HepG2 (cell line): ENCODE data around the gene ZNF595.
"Not testable (repeated sequence)": the region's sequence is repeated elsewhere in the genome, so short reads cannot be mapped to it uniquely, and the experiment has no call there.

Experiments used
- ETV6 ChIP-seq: sonication (generic); formaldehyde crosslinking; conservative IDR thresholded peaks from 2 replicates; pipeline ENCODE4 v1.4.0; 2020; ENCODE audit warnings: missing genetic modification reagents
- EZH2 ChIP-seq: conservative IDR thresholded peaks from 2 replicates; pipeline ENCODE4 v1.6.1; 2012; ENCODE audit warnings: mild to moderate bottlenecking, low read depth, low read length, moderate library complexity
- MXI1 ChIP-seq: IDR thresholded peaks from 3 replicates; pipeline ENCODE4 v1.6.1; 2012; ENCODE audit warnings: low read depth, low read length, inconsistent platforms, borderline replicate concordance
- NFYB ChIP-seq: sonication (generic); formaldehyde crosslinking; IDR thresholded peaks from 2 replicates; pipeline ENCODE4 v1.4.0; 2020; ENCODE audit warnings: missing genetic modification reagents
- SIN3A ChIP-seq: IDR thresholded peaks from 2 replicates; pipeline ENCODE4 v1.6.1; 2011; ENCODE audit warnings: low read depth, mild to moderate bottlenecking, control low read depth, low read length, borderline replicate concordance
- ZNF121 ChIP-seq: sonication (generic); formaldehyde crosslinking; IDR thresholded peaks from 2 replicates; pipeline ENCODE4 v1.5.0; 2020; ENCODE audit warnings: mild to moderate bottlenecking, missing genetic modification reagents
- ZNF282 ChIP-seq: fragments of 450-650 bp; IDR thresholded peaks from 2 replicates; pipeline ENCODE4 v1.6.1; 2018; ENCODE audit not compliant: partially characterized antibody
- ZNF747 ChIP-seq: sonication (generic); formaldehyde crosslinking; IDR thresholded peaks from 2 replicates; pipeline ENCODE4 v1.8.1; 2023; ENCODE audit warnings: missing genetic modification reagents, mild to moderate bottlenecking, borderline replicate concordance
- TF ChIP-seq, protein P1 (sequence below): IDR thresholded peaks from 2 replicates; pipeline ENCODE4 v1.6.1; 2016; ENCODE audit warnings: mild to moderate bottlenecking
- TF ChIP-seq, protein P2 (sequence below): sonication (generic); formaldehyde crosslinking; IDR thresholded peaks from 2 replicates; pipeline ENCODE4 v1.8.0; 2022; ENCODE audit warnings: mild to moderate bottlenecking, missing genetic modification reagents, borderline replicate concordance
- TF ChIP-seq, protein P3 (sequence below): sonication (generic); formaldehyde crosslinking; IDR thresholded peaks from 2 replicates; pipeline ENCODE4 v1.5.0; 2020; ENCODE audit warnings: mild to moderate bottlenecking, missing genetic modification reagents, moderate library complexity
- TF ChIP-seq, protein P4 (sequence below), 2 experiments: IDR thresholded peaks; 2 replicates each; pipeline ENCODE4 v1.6.1; 2011 to 2012; ENCODE audit warnings: low read length in 2 of 2, borderline replicate concordance in 1 of 2, low read depth in 1 of 2, mild to moderate bottlenecking in 1 of 2, moderate library complexity in 1 of 2

DNA sequence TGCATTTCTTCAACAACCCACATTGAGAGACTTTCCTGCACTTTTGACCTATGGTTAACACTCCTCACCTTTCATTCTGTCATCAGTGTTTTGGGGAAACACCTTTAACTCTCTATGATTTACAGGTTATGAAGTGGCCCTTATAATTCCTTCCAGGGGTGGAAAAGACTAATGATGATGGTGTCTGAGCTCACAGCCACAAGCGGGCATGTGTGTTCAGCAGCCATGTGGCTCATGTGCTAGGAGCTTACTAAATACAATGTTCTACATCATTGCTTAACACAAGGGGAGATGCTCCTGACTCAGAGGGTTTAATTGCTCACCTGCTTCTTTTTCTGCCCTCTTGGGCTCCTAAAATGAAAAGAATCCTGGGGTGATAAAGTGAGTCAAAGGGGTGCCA, 28.8 kb upstream of the ZNF595 start:
- TF ChIP-seq ZNF282; EZH2; ZNF121 (CRISPR knock-in tag); NFYB (CRISPR knock-in tag); ZNF747 (CRISPR knock-in tag); ETV6 (CRISPR knock-in tag); SIN3A; MXI1: not testable (repeated sequence)
- TF ChIP-seq, protein P1, sequence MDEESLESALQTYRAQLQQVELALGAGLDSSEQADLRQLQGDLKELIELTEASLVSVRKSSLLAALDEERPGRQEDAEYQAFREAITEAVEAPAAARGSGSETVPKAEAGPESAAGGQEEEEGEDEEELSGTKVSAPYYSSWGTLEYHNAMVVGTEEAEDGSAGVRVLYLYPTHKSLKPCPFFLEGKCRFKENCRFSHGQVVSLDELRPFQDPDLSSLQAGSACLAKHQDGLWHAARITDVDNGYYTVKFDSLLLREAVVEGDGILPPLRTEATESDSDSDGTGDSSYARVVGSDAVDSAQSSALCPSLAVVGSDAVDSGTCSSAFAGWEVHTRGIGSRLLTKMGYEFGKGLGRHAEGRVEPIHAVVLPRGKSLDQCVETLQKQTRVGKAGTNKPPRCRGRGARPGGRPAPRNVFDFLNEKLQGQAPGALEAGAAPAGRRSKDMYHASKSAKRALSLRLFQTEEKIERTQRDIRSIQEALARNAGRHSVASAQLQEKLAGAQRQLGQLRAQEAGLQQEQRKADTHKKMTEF (CRISPR knock-in tag): not testable (repeated sequence)
- TF ChIP-seq, protein P2, sequence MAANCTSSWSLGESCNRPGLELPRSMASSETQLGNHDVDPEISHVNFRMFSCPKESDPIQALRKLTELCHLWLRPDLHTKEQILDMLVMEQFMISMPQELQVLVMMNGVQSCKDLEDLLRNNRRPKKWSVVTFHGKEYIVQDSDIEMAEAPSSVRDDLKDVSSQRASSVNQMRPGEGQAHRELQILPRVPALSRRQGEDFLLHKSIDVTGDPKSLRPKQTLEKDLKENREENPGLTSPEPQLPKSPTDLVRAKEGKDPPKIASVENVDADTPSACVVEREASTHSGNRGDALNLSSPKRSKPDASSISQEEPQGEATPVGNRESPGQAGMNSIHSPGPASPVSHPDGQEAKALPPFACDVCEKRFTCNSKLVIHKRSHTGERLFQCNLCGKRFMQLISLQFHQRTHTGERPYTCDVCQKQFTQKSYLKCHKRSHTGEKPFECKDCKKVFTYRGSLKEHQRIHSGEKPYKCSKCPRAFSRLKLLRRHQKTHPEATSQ (CRISPR knock-in tag): not testable (repeated sequence)
- TF ChIP-seq, protein P3, sequence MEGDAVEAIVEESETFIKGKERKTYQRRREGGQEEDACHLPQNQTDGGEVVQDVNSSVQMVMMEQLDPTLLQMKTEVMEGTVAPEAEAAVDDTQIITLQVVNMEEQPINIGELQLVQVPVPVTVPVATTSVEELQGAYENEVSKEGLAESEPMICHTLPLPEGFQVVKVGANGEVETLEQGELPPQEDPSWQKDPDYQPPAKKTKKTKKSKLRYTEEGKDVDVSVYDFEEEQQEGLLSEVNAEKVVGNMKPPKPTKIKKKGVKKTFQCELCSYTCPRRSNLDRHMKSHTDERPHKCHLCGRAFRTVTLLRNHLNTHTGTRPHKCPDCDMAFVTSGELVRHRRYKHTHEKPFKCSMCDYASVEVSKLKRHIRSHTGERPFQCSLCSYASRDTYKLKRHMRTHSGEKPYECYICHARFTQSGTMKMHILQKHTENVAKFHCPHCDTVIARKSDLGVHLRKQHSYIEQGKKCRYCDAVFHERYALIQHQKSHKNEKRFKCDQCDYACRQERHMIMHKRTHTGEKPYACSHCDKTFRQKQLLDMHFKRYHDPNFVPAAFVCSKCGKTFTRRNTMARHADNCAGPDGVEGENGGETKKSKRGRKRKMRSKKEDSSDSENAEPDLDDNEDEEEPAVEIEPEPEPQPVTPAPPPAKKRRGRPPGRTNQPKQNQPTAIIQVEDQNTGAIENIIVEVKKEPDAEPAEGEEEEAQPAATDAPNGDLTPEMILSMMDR (CRISPR knock-in tag): not testable (repeated sequence)
- TF ChIP-seq, protein P4, sequence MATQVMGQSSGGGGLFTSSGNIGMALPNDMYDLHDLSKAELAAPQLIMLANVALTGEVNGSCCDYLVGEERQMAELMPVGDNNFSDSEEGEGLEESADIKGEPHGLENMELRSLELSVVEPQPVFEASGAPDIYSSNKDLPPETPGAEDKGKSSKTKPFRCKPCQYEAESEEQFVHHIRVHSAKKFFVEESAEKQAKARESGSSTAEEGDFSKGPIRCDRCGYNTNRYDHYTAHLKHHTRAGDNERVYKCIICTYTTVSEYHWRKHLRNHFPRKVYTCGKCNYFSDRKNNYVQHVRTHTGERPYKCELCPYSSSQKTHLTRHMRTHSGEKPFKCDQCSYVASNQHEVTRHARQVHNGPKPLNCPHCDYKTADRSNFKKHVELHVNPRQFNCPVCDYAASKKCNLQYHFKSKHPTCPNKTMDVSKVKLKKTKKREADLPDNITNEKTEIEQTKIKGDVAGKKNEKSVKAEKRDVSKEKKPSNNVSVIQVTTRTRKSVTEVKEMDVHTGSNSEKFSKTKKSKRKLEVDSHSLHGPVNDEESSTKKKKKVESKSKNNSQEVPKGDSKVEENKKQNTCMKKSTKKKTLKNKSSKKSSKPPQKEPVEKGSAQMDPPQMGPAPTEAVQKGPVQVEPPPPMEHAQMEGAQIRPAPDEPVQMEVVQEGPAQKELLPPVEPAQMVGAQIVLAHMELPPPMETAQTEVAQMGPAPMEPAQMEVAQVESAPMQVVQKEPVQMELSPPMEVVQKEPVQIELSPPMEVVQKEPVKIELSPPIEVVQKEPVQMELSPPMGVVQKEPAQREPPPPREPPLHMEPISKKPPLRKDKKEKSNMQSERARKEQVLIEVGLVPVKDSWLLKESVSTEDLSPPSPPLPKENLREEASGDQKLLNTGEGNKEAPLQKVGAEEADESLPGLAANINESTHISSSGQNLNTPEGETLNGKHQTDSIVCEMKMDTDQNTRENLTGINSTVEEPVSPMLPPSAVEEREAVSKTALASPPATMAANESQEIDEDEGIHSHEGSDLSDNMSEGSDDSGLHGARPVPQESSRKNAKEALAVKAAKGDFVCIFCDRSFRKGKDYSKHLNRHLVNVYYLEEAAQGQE (IDR thresholded peaks at IDR 0.05; ENCODE audit: borderline replicate concordance in 1 of 2, low read depth in 1 of 2, low read length in 2 of 2): not testable (repeated sequence)
